ENCODE results near the gene PRF1.
"Not testable (repeated sequence)": the region's sequence is repeated elsewhere in the genome, so short reads cannot be mapped to it uniquely, and the experiment has no call there.

PRF1 gene

DNA sequence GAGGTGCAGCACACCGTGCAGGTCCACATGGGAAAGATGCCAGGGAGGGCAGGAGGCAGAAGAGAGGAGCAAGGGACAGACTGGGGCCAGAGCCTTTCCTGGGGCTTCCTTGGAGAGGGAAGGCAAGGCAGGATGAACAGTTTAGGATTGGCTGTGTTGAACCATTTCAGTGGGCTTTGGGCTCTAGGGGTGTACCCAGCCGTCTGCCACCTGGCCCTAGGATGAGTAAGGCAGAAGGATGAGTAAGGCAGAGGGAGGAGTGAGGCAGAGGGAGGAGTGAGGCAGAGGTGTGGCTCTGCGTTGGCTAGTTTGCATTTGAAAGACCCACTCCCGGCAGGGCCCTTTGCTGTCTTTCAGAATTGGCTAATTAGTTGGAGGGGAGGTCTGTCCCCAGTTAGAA, 31.5 kb upstream of the PRF1 start:
- Histone ChIP-seq H3K27ac (ENCODE audit: low read depth, low read length) (no peak overlapping the region), H3K36me3 (ENCODE audit: control insufficient read depth, insufficient read depth, low read length) (no peaks in the 10 kb centered on the region), H3K27me3 (ENCODE audit: control insufficient read depth, insufficient read depth, low read length) (no peaks in the 10 kb centered on the region), H3K9me3 (ENCODE audit: control insufficient read depth, insufficient read depth, low read depth, low read length) (peaks cover 23% of the 10 kb centered on the region; the same call in 1 of the 2 replicates), H3K4me3 (ENCODE audit: low read depth, low read length) (no peak overlapping the region), H3K9ac (ENCODE audit: low read length) (no peak overlapping the region), H3K4me1 (ENCODE audit: control insufficient read depth, insufficient read depth, low read length) (peaks cover 4% of the 10 kb centered on the region; the same call in 1 of the 2 replicates)

GRCh38 chr10:70631735-70632134, 29.2 kb upstream of the PRF1 start:
- not testable (repeated sequence) for H3K9ac ChIP-seq (ENCODE audit: low read length); H3K4me3 ChIP-seq (ENCODE audit: low read depth, low read length); H3K27ac ChIP-seq (ENCODE audit: low read depth, low read length); H3K27me3 ChIP-seq (ENCODE audit: control insufficient read depth, insufficient read depth, low read length); H3K4me1 ChIP-seq (ENCODE audit: control insufficient read depth, insufficient read depth, low read length); H3K36me3 ChIP-seq (ENCODE audit: control insufficient read depth, insufficient read depth, low read length)
- H3K9me3 ChIP-seq (ENCODE audit: control insufficient read depth, insufficient read depth, low read depth, low read length): peaks cover 38% of the 10 kb centered on the region

- no peak overlapping the region for H3K4me3 ChIP-seq (ENCODE audit: low read depth, low read length)
- H3K27ac ChIP-seq (ENCODE audit: low read depth, low read length): no peak overlapping the region
- H3K9me3 ChIP-seq (ENCODE audit: control insufficient read depth, insufficient read depth, low read depth, low read length): peaks cover 38% of the 10 kb centered on the region
- no peaks in the 10 kb centered on the region for H3K36me3 ChIP-seq (ENCODE audit: control insufficient read depth, insufficient read depth, low read length)
- peaks cover 23% of the 10 kb centered on the region for H3K4me1 ChIP-seq (ENCODE audit: control insufficient read depth, insufficient read depth, low read length)
- H3K27me3 ChIP-seq (ENCODE audit: control insufficient read depth, insufficient read depth, low read length): no peaks in the 10 kb centered on the region
- H3K9ac ChIP-seq (ENCODE audit: low read length): no peak overlapping the region
Measured at GRCh38 chr10:70629338-70629737, 26.8 kb upstream of the PRF1 start.

- peak overlapping the region; percentile 8; the same call in 1 of the 2 replicates for H3K4me3 ChIP-seq (ENCODE audit: low read depth, low read length)
- H3K4me1 ChIP-seq (ENCODE audit: control insufficient read depth, insufficient read depth, low read length): peaks cover 38% of the 10 kb centered on the region
- no peaks in the 10 kb centered on the region for H3K36me3 ChIP-seq (ENCODE audit: control insufficient read depth, insufficient read depth, low read length)
- peak overlapping the region; percentile 86 for H3K27ac ChIP-seq (ENCODE audit: low read depth, low read length)
- H3K9ac ChIP-seq (ENCODE audit: low read length): peak overlapping the region; percentile 78
- no peaks in the 10 kb centered on the region for H3K27me3 ChIP-seq (ENCODE audit: control insufficient read depth, insufficient read depth, low read length)
- H3K9me3 ChIP-seq (ENCODE audit: control insufficient read depth, insufficient read depth, low read depth, low read length): peaks cover 33% of the 10 kb centered on the region
Measured at GRCh38 chr10:70626056-70626455, 23.5 kb upstream of the PRF1 start.

DNA sequence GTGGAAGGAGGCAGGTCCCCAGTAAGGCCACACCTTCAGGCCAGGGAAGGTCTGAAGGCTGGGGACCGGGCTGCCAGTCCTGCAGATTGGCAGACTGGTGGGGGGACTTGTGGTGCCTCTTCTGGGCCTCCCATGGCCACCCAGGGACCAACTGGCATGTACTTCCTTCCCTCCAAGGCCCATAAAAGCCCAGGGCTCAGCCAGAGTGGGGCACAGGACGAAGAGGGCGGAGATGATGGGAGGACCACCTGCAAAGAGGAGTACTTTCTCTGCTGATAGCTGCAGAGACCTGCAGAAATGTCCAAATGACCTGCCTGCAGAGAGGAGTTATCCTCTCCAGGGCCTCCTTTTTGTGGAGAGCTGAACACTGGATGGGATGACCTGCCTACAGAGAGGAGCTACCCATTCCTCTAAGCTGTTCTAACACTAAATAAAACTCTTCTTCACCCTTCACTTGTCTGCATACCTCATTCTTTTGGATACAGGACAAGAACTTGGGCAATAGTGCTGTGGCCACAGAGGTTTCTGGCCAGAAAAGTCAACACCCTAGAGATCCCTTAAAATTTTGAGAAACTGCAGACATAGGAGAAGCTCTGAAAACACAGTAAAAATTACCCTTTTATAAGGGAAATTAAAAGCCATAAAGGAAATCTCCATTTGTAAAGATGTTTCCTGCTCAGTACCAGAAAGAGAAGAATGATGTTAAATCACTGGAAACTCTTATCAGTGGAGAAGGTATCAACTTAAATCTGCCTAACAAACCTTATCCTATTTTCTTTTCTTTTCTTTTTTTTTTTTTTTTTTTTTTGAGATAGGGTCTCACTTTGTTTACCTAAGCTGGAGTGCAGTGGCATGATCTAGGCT, 20.7 kb upstream of the PRF1 start:
- Histone ChIP-seq H3K4me1 (ENCODE audit: control insufficient read depth, insufficient read depth, low read length) (peaks cover 38% of the 10 kb centered on the region), H3K9me3 (ENCODE audit: control insufficient read depth, insufficient read depth, low read depth, low read length) (peaks cover 21% of the 10 kb centered on the region), H3K27ac (ENCODE audit: low read depth, low read length) (peak overlapping the region; percentile 89), H3K36me3 (ENCODE audit: control insufficient read depth, insufficient read depth, low read length) (no peaks in the 10 kb centered on the region), H3K27me3 (ENCODE audit: control insufficient read depth, insufficient read depth, low read length) (no peaks in the 10 kb centered on the region), H3K4me3 (ENCODE audit: low read depth, low read length) (peak overlapping the region; percentile 3; the same call in 1 of the 2 replicates), H3K9ac (ENCODE audit: low read length) (peak overlapping the region; percentile 63)

GRCh38 chr10:70622541-70622940, 20.0 kb upstream of the PRF1 start:
- no peaks in the 10 kb centered on the region for H3K27me3 ChIP-seq (ENCODE audit: control insufficient read depth, insufficient read depth, low read length)
- peaks cover 14% of the 10 kb centered on the region for H3K9me3 ChIP-seq (ENCODE audit: control insufficient read depth, insufficient read depth, low read depth, low read length)
- peaks cover 38% of the 10 kb centered on the region for H3K4me1 ChIP-seq (ENCODE audit: control insufficient read depth, insufficient read depth, low read length)
- H3K36me3 ChIP-seq (ENCODE audit: control insufficient read depth, insufficient read depth, low read length): no peaks in the 10 kb centered on the region
- H3K27ac ChIP-seq (ENCODE audit: low read depth, low read length): peak overlapping the region; percentile 89
- no peak overlapping the region for H3K4me3 ChIP-seq (ENCODE audit: low read depth, low read length)
- peak overlapping the region; percentile 55 for H3K9ac ChIP-seq (ENCODE audit: low read length)

DNA sequence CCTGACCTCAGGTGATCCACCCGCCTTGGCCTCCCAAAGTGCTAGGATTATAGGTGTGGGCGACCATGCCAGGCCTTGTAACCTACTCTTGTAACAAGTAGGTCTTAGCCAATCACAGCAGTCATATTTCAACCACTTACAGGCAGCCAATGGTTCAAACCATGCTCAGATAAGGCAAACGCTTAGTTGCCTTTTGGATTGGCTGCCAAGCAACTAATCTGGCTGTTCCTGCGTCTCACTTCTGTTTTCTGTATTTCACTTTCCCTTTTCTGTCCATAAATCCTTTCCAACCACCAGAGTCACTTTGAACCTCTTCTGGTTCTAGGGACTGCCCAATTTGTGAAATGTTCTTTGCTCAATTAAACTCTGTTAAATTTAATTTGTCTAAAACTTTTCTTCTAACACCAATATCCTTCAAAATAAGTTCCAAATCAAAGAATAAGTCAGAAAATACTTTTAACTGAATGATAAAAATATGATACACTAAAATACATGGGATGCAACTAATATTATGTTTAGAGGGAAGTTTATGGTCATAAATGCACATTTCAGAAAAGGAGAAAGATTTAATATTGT, 19.1 kb upstream of the PRF1 start:
- H3K4me1 ChIP-seq (ENCODE audit: control insufficient read depth, insufficient read depth, low read length): peaks cover 34% of the 10 kb centered on the region

DNA sequence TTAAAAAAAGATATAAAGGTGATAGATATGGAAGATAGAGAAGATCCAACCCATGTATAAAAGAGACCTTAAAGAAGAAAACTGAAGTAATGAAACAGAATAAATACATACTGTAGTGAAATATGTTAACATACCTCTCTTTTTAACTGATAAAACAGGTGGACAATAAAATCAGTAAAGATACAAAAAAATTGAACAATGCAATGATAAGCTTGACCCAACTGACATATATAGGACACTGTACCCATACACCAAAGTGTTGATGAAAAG, 17.4 kb upstream of the PRF1 start:
- Histone ChIP-seq H3K4me3 (ENCODE audit: low read depth, low read length) (no peak overlapping the region), H3K27me3 (ENCODE audit: control insufficient read depth, insufficient read depth, low read length) (no peaks in the 10 kb centered on the region), H3K9ac (ENCODE audit: low read length) (no peak overlapping the region), H3K4me1 (ENCODE audit: control insufficient read depth, insufficient read depth, low read length) (peaks cover 19% of the 10 kb centered on the region), H3K36me3 (ENCODE audit: control insufficient read depth, insufficient read depth, low read length) (no peaks in the 10 kb centered on the region), H3K9me3 (ENCODE audit: control insufficient read depth, insufficient read depth, low read depth, low read length) (peaks cover 12% of the 10 kb centered on the region), H3K27ac (ENCODE audit: low read depth, low read length) (no peak overlapping the region)

More for the DNA sequence above, 19.1 kb upstream of the PRF1 start:
- Histone ChIP-seq H3K9me3 (ENCODE audit: control insufficient read depth, insufficient read depth, low read depth, low read length) (peaks cover 12% of the 10 kb centered on the region), H3K27me3 (ENCODE audit: control insufficient read depth, insufficient read depth, low read length) (no peaks in the 10 kb centered on the region), H3K27ac (ENCODE audit: low read depth, low read length) (no peak overlapping the region), H3K36me3 (ENCODE audit: control insufficient read depth, insufficient read depth, low read length) (no peaks in the 10 kb centered on the region), H3K9ac (ENCODE audit: low read length) (no peak overlapping the region), H3K4me3 (ENCODE audit: low read depth, low read length) (no peak overlapping the region)

DNA sequence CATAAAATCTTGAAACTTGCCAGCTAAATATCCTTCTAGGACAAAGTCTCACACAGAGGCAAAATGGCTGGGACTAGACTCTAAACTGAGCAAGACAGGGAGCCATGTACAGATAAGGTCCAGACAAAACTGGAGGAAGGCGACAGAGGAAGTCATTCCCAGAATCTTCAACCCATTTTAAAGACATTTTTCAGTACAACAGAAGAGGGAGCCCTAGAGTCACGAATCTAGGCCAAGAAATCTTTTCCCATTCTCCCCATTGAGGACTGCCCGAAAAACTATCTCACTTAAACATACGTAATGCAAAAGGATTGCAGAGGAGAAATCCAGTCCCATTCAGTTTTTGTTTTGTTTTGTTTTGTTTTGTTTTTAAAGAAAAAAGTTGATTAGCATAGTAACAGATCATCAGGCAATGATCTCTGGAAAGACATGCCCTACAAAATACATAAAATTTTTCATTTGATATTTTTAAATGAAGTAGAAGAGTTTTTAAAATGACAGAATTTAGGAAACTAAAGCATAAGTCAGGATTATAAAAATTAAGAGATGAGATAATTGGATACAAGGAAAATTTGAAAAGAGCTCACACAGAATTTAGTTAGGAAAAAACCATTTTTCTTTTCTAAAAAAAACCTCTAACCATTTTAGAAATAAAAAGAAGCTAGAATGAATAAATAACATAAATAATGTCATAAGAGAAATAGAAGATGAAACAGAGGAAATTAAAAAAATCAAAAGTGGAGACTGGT, 16.9 kb upstream of the PRF1 start:
- Histone ChIP-seq H3K27ac (ENCODE audit: low read depth, low read length) (no peak overlapping the region), H3K4me1 (ENCODE audit: control insufficient read depth, insufficient read depth, low read length) (peaks cover 19% of the 10 kb centered on the region), H3K9me3 (ENCODE audit: control insufficient read depth, insufficient read depth, low read depth, low read length) (peaks cover 12% of the 10 kb centered on the region), H3K36me3 (ENCODE audit: control insufficient read depth, insufficient read depth, low read length) (no peaks in the 10 kb centered on the region), H3K4me3 (ENCODE audit: low read depth, low read length) (no peak overlapping the region), H3K9ac (ENCODE audit: low read length) (no peak overlapping the region), H3K27me3 (ENCODE audit: control insufficient read depth, insufficient read depth, low read length) (no peaks in the 10 kb centered on the region)

DNA sequence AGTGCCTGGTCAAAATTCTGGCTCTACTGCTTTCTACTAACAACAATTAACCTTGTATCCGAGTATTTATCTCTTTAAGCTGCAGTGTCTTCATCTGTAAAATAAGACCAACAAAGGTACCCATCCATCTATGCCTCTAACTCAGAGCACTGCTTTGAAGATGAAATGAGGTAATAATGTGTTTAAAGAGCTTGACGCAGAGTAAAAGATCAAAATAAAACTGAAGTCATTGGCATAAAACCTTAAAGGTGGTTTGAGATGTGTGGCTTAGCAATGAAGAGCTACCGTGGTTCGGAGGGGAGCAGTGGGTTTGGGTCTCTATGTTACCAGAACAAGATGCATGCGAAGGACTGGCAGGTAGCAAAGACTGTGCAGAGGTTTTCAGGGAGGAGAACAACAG, 16.1 kb upstream of the PRF1 start:
- Histone ChIP-seq H3K9ac (ENCODE audit: low read length) (no peak overlapping the region), H3K9me3 (ENCODE audit: control insufficient read depth, insufficient read depth, low read depth, low read length) (peaks cover 12% of the 10 kb centered on the region), H3K4me1 (ENCODE audit: control insufficient read depth, insufficient read depth, low read length) (peaks cover 14% of the 10 kb centered on the region), H3K27me3 (ENCODE audit: control insufficient read depth, insufficient read depth, low read length) (no peaks in the 10 kb centered on the region), H3K27ac (ENCODE audit: low read depth, low read length) (no peak overlapping the region), H3K4me3 (ENCODE audit: low read depth, low read length) (no peak overlapping the region), H3K36me3 (ENCODE audit: control insufficient read depth, insufficient read depth, low read length) (no peaks in the 10 kb centered on the region)

Data from HUES6 (cell line).